HepG2 (cell line): ENCODE measurements around the gene BCAM.

Experiments used
- TF ChIP-seq, protein P1 (sequence below): sonication (generic); formaldehyde crosslinking; IDR thresholded peaks from 2 replicates; pipeline ENCODE4 v1.5.0; 2020; ENCODE audit warnings: mild to moderate bottlenecking, missing genetic modification reagents, moderate library complexity
- TF ChIP-seq, protein P2 (sequence below): IDR thresholded peaks from 2 replicates; pipeline ENCODE4 v1.6.1; 2016; ENCODE audit warnings: missing compliant biosample characterization, missing genetic modification reagents, borderline replicate concordance

DNA sequence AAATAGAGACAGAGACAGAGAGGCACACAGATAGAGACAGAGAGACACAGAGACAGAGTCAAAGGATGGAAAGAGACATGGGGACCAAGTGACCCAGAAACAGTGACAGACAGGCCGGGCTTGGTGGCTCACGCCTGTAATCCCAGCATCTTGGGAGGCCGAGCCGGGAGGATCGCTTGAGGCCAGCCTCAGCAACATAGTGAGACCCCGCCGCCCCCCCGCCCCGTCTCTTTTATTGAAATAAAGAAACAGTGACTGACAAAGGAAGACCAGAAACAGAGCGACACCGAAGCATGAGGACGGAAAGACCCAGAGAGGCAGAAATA is 36.3 kb downstream of the BCAM start:
- TF ChIP-seq, protein P1, sequence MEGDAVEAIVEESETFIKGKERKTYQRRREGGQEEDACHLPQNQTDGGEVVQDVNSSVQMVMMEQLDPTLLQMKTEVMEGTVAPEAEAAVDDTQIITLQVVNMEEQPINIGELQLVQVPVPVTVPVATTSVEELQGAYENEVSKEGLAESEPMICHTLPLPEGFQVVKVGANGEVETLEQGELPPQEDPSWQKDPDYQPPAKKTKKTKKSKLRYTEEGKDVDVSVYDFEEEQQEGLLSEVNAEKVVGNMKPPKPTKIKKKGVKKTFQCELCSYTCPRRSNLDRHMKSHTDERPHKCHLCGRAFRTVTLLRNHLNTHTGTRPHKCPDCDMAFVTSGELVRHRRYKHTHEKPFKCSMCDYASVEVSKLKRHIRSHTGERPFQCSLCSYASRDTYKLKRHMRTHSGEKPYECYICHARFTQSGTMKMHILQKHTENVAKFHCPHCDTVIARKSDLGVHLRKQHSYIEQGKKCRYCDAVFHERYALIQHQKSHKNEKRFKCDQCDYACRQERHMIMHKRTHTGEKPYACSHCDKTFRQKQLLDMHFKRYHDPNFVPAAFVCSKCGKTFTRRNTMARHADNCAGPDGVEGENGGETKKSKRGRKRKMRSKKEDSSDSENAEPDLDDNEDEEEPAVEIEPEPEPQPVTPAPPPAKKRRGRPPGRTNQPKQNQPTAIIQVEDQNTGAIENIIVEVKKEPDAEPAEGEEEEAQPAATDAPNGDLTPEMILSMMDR (CRISPR knock-in tag), result no peak
- TF ChIP-seq, protein P2, sequence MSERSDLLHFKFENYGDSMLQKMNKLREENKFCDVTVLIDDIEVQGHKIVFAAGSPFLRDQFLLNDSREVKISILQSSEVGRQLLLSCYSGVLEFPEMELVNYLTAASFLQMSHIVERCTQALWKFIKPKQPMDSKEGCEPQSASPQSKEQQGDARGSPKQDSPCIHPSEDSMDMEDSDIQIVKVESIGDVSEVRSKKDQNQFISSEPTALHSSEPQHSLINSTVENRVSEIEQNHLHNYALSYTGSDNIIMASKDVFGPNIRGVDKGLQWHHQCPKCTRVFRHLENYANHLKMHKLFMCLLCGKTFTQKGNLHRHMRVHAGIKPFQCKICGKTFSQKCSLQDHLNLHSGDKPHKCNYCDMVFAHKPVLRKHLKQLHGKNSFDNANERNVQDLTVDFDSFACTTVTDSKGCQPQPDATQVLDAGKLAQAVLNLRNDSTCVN (CRISPR knock-in tag), result no peak
